Ovary (tissue), 9 donors: ENCODE measurements around the gene SPRED1. TPM values are rescaled to one million over a fixed set of nuclear protein-coding genes. Genes with fewer than 3 reads are reported as not detected.

ENCODE experiments used
- DNase-seq, 5 donors: peaks; one replicate each; pipeline ENCODE4 v3.0.0-alpha.2; 2019 to 2020
- H3K27ac ChIP-seq, 2 donors: fragments of 200-600 bp; one replicate each; pipeline versions ENCODE4 v1.5.1 to v1.8.0; 2019 to 2022
- H3K27me3 ChIP-seq: fragments of 200-600 bp; one replicate; pipeline ENCODE4 v1.8.0; 2022
- H3K36me3 ChIP-seq: fragments of 200-600 bp; sonication (generic); one replicate; pipeline ENCODE4 v1.5.1; 2019
- H3K4me1 ChIP-seq: one replicate; pipeline ENCODE4 v1.8.1; 2013; ENCODE audit warnings: mild to moderate bottlenecking, moderate library complexity; ENCODE audit not compliant: insufficient read depth
- H3K4me3 ChIP-seq: fragments of 200-600 bp; sonication (generic); one replicate; pipeline ENCODE4 v1.5.1; 2017
- H3K9me3 ChIP-seq, 2 donors: fragments of 200-600 bp in 1 of 2; sonication (generic) in 1 of 2; one replicate each; pipeline versions ENCODE4 v1.5.1 to v1.8.1; 2013 to 2019; ENCODE audit warnings: mild to moderate bottlenecking in 1 of 2, moderate library complexity in 1 of 2
- CTCF ChIP-seq, 3 donors: fragments of 450-650 bp in 2 of 3; fragments of 200-600 bp in 1 of 3; IDR thresholded peaks; one replicate each; pipeline versions ENCODE4 v1.5.1 to v1.8.0; 2016 to 2022; ENCODE audit warnings: antibody characterized with exemption in 3 of 3, mild to moderate bottlenecking in 1 of 3
- EP300 ChIP-seq: sonication (generic); formaldehyde crosslinking; IDR thresholded peaks from one replicate; pipeline ENCODE4 v1.6.1; 2017; ENCODE audit warnings: antibody characterized with exemption
- POLR2A ChIP-seq: fragments of 450-650 bp; IDR thresholded peaks from one replicate; pipeline ENCODE4 v1.6.1; 2017; ENCODE audit warnings: antibody characterized with exemption, mild to moderate bottlenecking, moderate library complexity
- WGBS, 3 donors: extraction: QIAGEN DNeasy Blood & Tissue Kit in 1 of 3; methylation state at CpG; one replicate each; pipeline versions ENCODE4 v1.1.5 to v1.1.7; 2013 to 2017; 5-methylcytosine and 5-hydroxymethylcytosine counted together
- intact Hi-C, 4 donors: fragments of 100-400 bp; cut with DNase I; formaldehyde crosslinking; loops; one replicate each; pipeline versions ENCODE4 v1.11.0 to v1.15.1; 2022 to 2023
- polyA plus RNA-seq, 2 donors: library from polyadenylated mRNA; stranded (reverse); fragments of 200-250 nt in 1 of 2; fragments of 350-450 nt in 1 of 2; fragmentation: Illumina TruSeq in 1 of 2; extraction: RNeasy Lipid Tissue Mini Kit (QIAGEN cat#74804) in 1 of 2; gene quantifications; one replicate each; pipeline ENCODE4 v1.2.3, GENCODE V29; 2013 to 2014
- total RNA-seq, 7 donors: library from RNA; depleted of rRNA in 2 of 7; stranded (reverse); fragments of >200 nt in 2 of 7; fragmentation: NEBNext Ultra II Directional in 3 of 7; extraction: Animal tissue kit (Norgen Biotek cat#: 25700) in 3 of 7; gene quantifications; one replicate each; pipeline versions ENCODE4 v1.1.0 to v1.2.4, GENCODE V29; 2016 to 2023
- donor health status: DM: no; HTN: no; CAD: no; lungs with moderate emphysema.
- donor health status: DM: no; HTN: no; CAD: no.
- donor health status: Bipolar disorder and iron deficiency.
- donor health status: DM: yes; HTN: yes; CAD: no.
- donor health status: DM: no; HTN: no; CAD: no.
- donor health status: DM: yes; HTN: yes; CAD: no.

SPRED1 gene
- total and polyA plus RNA-seq, 9 donors: 8.5 to 30.5 (median 20.4) TPM

GRCh38 chr15:38324939-38325647 lies 72.5 kb downstream of the SPRED1 start:
- Histone ChIP-seq H3K27ac (no peak overlapping the region), H3K36me3 (no peaks in the 10 kb centered on the region), H3K4me1 (no peaks in the 10 kb centered on the region), H3K9me3 (no peaks in the 10 kb centered on the region), H3K4me3 (no peak overlapping the region), H3K27me3 (no peaks in the 10 kb centered on the region)
- intact Hi-C loops: no loop called here
- no peak for TF ChIP-seq EP300
- no peak for TF ChIP-seq POLR2A
- no peak for TF ChIP-seq CTCF (IDR thresholded peaks at IDR 0.05)
- no peak for DNase-seq
- 92 to 95% (median 92%) methylated on average over 7 of the region's 7 CpGs for WGBS, 3 donors

- no peaks in the 10 kb centered on the region for H3K36me3 ChIP-seq
- H3K4me1 ChIP-seq: no peaks in the 10 kb centered on the region
- H3K9me3 ChIP-seq: no peaks in the 10 kb centered on the region
- H3K27ac ChIP-seq: no peak overlapping the region
- no peak for TF ChIP-seq EP300
- no peak for TF ChIP-seq POLR2A
- no peak for TF ChIP-seq CTCF (IDR thresholded peaks at IDR 0.05)
- 89 to 100% (median 97%) methylated on average over 1 of the region's 1 CpG for WGBS, 3 donors
- no peak for DNase-seq
- no peaks in the 10 kb centered on the region for H3K27me3 ChIP-seq
- no peak overlapping the region for H3K4me3 ChIP-seq
- intact Hi-C loops: no loop called here
These were observed 73.0 kb downstream of the SPRED1 start for GRCh38 chr15:38325648-38325990.

DNA sequence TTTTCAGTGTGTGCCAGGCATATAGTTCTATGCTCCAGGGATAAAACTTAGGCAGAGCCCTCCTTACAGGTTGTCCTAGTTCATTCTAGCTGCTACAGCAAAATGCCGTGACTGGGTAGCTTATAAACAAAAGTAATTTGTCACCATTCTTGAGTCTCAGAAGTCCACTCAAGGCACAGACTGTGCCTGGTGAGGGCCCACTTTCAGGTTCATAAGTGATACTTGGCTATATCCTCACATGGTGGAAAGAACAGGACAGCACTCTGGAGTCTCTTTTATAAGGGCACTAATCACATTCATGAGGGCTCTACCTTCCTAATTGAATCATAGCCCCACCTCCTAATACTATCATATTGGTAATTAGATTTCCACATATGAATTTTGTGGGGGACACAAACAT lies 80.1 kb downstream of the SPRED1 start:
- H3K9me3 ChIP-seq: no peaks in the 10 kb centered on the region
- WGBS, 3 donors: 92 to 100% (median 100%) methylated on average over 1 of the region's 1 CpG
- DNase-seq: no peak
- H3K4me1 ChIP-seq: no peaks in the 10 kb centered on the region
- TF ChIP-seq POLR2A (no peak), CTCF (IDR thresholded peaks at IDR 0.05) (no peak), EP300 (no peak)
- H3K4me3 ChIP-seq: no peak overlapping the region
- H3K27me3 ChIP-seq: no peaks in the 10 kb centered on the region
- H3K36me3 ChIP-seq: no peaks in the 10 kb centered on the region
- no peak overlapping the region for H3K27ac ChIP-seq
- intact Hi-C loops: loop anchor here in 1 of 4 donors (10.0 kb wide), 1 partner anchor 58 kb away; no protein-coding TSS in a partner anchor

DNA sequence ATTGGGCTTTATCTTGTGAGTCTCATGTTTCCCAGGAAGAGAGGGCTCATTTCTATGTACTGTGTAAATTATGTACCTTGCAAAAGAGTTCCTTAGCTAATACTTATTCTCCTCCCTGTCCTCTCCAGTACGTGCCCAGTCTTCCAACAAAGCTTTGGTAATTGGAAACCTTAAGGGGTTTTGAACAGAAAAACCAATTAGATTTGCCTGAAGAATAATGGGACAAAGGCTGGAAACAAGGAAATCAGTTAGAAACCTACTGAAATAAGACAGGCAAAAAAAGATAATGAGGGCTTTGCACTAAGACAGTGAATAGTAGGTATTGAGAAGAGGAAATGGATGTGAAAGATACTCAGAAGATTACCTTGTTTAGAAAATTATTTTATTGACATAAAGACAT lies 82.5 kb downstream of the SPRED1 start:
- H3K27ac ChIP-seq: no peak overlapping the region
- no peaks in the 10 kb centered on the region for H3K4me1 ChIP-seq
- intact Hi-C loops: loop anchor here in 1 of 4 donors (10.0 kb wide), 1 partner anchor 60 kb away; no protein-coding TSS in a partner anchor
- no peaks in the 10 kb centered on the region for H3K36me3 ChIP-seq
- H3K27me3 ChIP-seq: no peaks in the 10 kb centered on the region
- no peak for DNase-seq
- H3K9me3 ChIP-seq: no peaks in the 10 kb centered on the region
- no peak for TF ChIP-seq POLR2A
- TF ChIP-seq EP300: no peak
- no peak for TF ChIP-seq CTCF (IDR thresholded peaks at IDR 0.05)
- H3K4me3 ChIP-seq: no peak overlapping the region
- WGBS, 3 donors: 0% methylated on average over 1 of the region's 1 CpG
